HepG2 (cell line): ENCODE measurements around the gene VILL. TPM values are rescaled to one million over a fixed set of nuclear protein-coding genes. Genes with fewer than 3 reads are reported as not detected.

ENCODE experiments used
- ELF4 ChIP-seq: sonication (generic); formaldehyde crosslinking; IDR thresholded peaks from 2 replicates; pipeline ENCODE4 v1.5.0; 2020; ENCODE audit warnings: missing genetic modification reagents, mild to moderate bottlenecking, moderate library complexity, borderline replicate concordance
- FOXP1 ChIP-seq, 2 experiments: fragments of 450-650 bp in 1 of 2; IDR thresholded peaks; 2 replicates each; pipeline ENCODE4 v1.6.1; 2017 to 2018; ENCODE audit warnings: antibody characterized with exemption in 1 of 2
- GLMP ChIP-seq: sonication (generic); formaldehyde crosslinking; IDR thresholded peaks from 2 replicates; pipeline ENCODE4 v1.9.0; 2021; ENCODE audit warnings: missing genetic modification reagents, mild to moderate bottlenecking, borderline replicate concordance
- HMGA1 ChIP-seq: sonication (generic); formaldehyde crosslinking; conservative IDR thresholded peaks from 2 replicates; pipeline ENCODE4 v1.4.0; 2020; ENCODE audit warnings: missing genetic modification reagents
- HNF4G ChIP-seq, 2 experiments: sonication (generic) in 1 of 2; formaldehyde crosslinking in 1 of 2; IDR thresholded peaks; 2 replicates each; pipeline versions ENCODE4 v1.4.0 to v1.6.1; 2011 to 2020; ENCODE audit warnings: borderline replicate concordance in 2 of 2, low read depth in 2 of 2, mild to moderate bottlenecking in 2 of 2, low read length in 1 of 2, missing genetic modification reagents in 1 of 2, moderate library complexity in 1 of 2
- NFKBIZ ChIP-seq: IDR thresholded peaks from 2 replicates; pipeline ENCODE4 v1.6.1; 2018; ENCODE audit warnings: missing genetic modification reagents, missing compliant biosample characterization
- NR0B2 ChIP-seq: sonication (generic); formaldehyde crosslinking; IDR thresholded peaks from 2 replicates; pipeline ENCODE4 v1.4.0; 2020; ENCODE audit warnings: mild to moderate bottlenecking, missing genetic modification reagents
- PAF1 ChIP-seq: IDR thresholded peaks from 2 replicates; pipeline ENCODE4 v1.6.1; 2016; ENCODE audit warnings: missing genetic modification reagents, missing compliant biosample characterization
- SAP130 ChIP-seq: IDR thresholded peaks from 2 replicates; pipeline ENCODE4 v1.6.1; 2016; ENCODE audit warnings: low read depth
- SP5 ChIP-seq: IDR thresholded peaks from 2 replicates; pipeline ENCODE4 v1.6.1; 2016; ENCODE audit warnings: low read depth, borderline replicate concordance
- TFDP2 ChIP-seq: sonication (generic); formaldehyde crosslinking; IDR thresholded peaks from 2 replicates; pipeline ENCODE4 v1.4.0; 2020; ENCODE audit warnings: missing genetic modification reagents
- TMF1 ChIP-seq: sonication (generic); formaldehyde crosslinking; IDR thresholded peaks from 2 replicates; pipeline ENCODE4 v1.8.1; 2022; ENCODE audit warnings: low read depth, missing genetic modification reagents
- ZBTB38 ChIP-seq: sonication (generic); formaldehyde crosslinking; IDR thresholded peaks from 2 replicates; pipeline ENCODE4 v1.5.1; 2020; ENCODE audit warnings: mild to moderate bottlenecking, missing genetic modification reagents
- ZBTB42 ChIP-seq: sonication (generic); formaldehyde crosslinking; IDR thresholded peaks from 2 replicates; pipeline ENCODE4 v1.5.0; 2020; ENCODE audit warnings: mild to moderate bottlenecking, missing genetic modification reagents
- ZNF142 ChIP-seq: sonication (generic); formaldehyde crosslinking; IDR thresholded peaks from 2 replicates; pipeline ENCODE4 v1.4.0; 2020; ENCODE audit warnings: missing genetic modification reagents
- ZNF24 ChIP-seq: fragments of 450-650 bp; IDR thresholded peaks from 2 replicates; pipeline ENCODE4 v1.6.1; 2017; ENCODE audit warnings: antibody characterized with exemption, mild to moderate bottlenecking
- ZNF263 ChIP-seq: sonication (generic); formaldehyde crosslinking; IDR thresholded peaks from 2 replicates; pipeline ENCODE4 v1.4.0; 2020; ENCODE audit warnings: missing genetic modification reagents
- polyA plus RNA-seq, 8 experiments: library from polyadenylated mRNA; depleted of rRNA in 3 of 8; stranded (reverse) in 7 of 8; unstranded in 1 of 8; fragments of >200 nt; fragmentation: Illumina TruSeq in 4 of 8; extraction: Trizol in 4 of 8; gene quantifications; 2 replicates each; pipeline versions ENCODE4 v1.2.1 to v1.2.3, GENCODE V29; 2011 to 2016; ENCODE audit warnings: low read depth in 4 of 8, missing spikeins in 1 of 8, mixed read lengths in 1 of 8; ENCODE audit not compliant: insufficient read depth in 1 of 8
- total RNA-seq, 5 experiments: library from RNA; depleted of rRNA; stranded (reverse); fragments of >200 nt; fragmentation: Illumina TruSeq; extraction: Trizol; gene quantifications; 2 replicates each; pipeline ENCODE4 v1.2.3, GENCODE V29; 2016; ENCODE audit warnings: low read depth in 1 of 5

Gene VILL
- total and polyA plus RNA-seq, 2 of the 13 experiments (the other 11 are each of a cell fraction or from before 2014, with no cell fraction given) = 3.2 to 5.3 TPM

GRCh38 chr3:37986479-37987314 lies 3.9 kb upstream of the VILL start (continued):
- no peak for TF ChIP-seq TFDP2
- no peak for TF ChIP-seq HNF4G (IDR thresholded peaks at IDR 0.05; ENCODE audit: borderline replicate concordance, low read depth, low read length)
- TF ChIP-seq HNF4G (CRISPR knock-in tag; IDR thresholded peaks at IDR 0.05; ENCODE audit: borderline replicate concordance, low read depth) = no peak
- TF ChIP-seq NFKBIZ (CRISPR knock-in tag) = no peak
- TF ChIP-seq ZNF263 (CRISPR knock-in tag) = peak; percentile 74; the same call in 1 of the 2 replicates
- no peak for TF ChIP-seq HMGA1 (CRISPR knock-in tag)
- peak; percentile 94 for TF ChIP-seq SP5
- TF ChIP-seq ZNF142 (CRISPR knock-in tag) = no peak
- no peak for TF ChIP-seq ZBTB38 (CRISPR knock-in tag)
- TF ChIP-seq FOXP1 (IDR thresholded peaks at IDR 0.05) = no peak
- TF ChIP-seq FOXP1 (CRISPR knock-in tag; IDR thresholded peaks at IDR 0.05) = peak; percentile 32; the same call in 1 of the 2 replicates
- TF ChIP-seq TMF1 = no peak
- no peak for TF ChIP-seq GLMP (CRISPR knock-in tag)
- TF ChIP-seq ELF4 (CRISPR knock-in tag) = no peak
- 0 out of 2 replicates have a peak, but pooled peaks have one; percentile 26 for TF ChIP-seq PAF1 (CRISPR knock-in tag)
- TF ChIP-seq SAP130 (CRISPR knock-in tag) = peak; percentile 54
- no peak for TF ChIP-seq ZNF24
- TF ChIP-seq ZBTB42 (CRISPR knock-in tag) = no peak
- TF ChIP-seq NR0B2 = no peak
- TF ChIP-seq, all 625 proteins: peak for 86
